Pericardium fibroblast (primary cell): Measurements from ENCODE around the gene GABRR2. TPM values are rescaled to one million over a fixed set of nuclear protein-coding genes. Genes with fewer than 3 reads are reported as not detected.

ENCODE experiments used
- total RNA-seq: library from RNA; depleted of rRNA; stranded (reverse); fragments of >200 nt; gene quantifications from 2 replicates; pipeline ENCODE4 v1.2.3, GENCODE V29; 2015

Gene GABRR2
- total RNA-seq = not detected in 2 replicates

DNA sequence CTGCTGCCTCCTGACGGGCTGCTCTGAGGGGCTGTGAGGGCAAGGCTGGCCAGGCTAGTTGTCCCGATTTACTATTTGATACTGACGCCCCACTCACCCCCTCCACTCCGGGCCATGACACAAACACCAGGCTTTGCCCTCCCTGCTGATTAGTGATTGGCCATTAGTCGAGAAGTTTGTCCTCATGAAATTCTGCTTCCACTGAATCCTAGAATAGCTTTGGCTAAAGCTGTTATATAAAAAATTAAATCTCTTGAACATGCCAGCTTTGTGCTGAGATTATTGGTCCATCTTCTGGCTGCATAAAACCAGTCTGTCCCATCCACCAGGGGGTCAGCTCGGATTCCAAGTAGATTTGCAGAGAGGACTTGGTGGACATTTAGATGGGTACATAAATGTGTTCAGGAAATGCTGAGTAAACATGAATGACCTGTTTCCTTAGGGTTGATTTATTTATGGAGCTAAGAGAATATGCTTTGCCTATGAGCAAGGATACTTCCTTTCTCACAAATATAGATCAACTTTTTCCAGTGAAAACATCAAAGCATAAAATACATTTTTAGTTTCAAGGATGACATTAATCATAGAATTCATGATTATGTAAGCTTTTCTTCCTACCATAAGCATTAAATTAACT is at the start of gene GABRR2:
GABRR2 (minus strand) TSS at position 51 of the 637 bp plus-strand sequence. CDS start 134 bp downstream, outside the sequence.

DNA sequence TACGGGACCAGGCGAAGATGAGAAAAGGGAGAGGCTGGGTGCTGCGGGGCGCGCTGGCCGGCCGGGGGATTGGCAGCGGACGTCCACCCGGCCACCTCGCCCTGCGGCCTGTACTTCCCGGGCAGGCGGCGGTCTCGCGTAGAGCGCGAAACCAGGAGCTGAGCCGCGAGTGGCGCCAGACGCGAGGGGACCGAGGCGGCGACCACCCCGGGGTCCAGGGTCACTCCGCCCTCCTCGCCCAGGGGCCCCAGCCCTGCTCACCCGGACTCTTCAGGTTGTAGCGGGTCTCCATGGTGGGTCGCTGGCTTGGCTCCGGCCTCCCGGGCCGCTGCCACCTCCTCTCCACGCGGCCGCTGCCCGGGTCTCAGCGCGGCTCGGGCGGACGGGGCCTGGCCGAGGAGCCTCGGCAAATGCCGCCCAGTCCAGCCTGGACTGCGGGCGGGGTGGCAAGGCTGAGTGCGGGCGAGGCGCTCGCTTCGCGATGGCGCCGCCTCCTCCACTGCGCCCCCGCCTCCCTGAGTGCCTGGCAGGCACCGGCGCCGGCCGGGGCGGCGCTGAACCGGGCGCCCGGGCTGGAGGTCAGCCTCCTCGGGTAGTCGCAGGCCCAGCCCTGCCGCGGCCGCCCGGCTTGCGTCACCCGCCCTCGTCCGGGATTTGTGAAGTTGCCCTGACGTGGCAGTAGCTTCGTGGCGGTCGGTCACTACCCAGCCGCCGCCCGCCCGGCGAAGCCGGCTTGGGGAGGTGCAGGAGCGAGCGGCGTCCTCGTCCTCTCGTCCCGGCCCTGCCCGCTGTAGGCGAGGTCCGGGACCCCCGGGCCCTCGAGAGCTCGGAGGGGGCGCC is 37.4 kb upstream of the GABRR2 start, which contains the start of gene UBE2J1:
UBE2J1 (minus strand) TSS at position 445 of the 840 bp plus-strand sequence; CDS start at position 292, 153 bp downstream.

DNA sequence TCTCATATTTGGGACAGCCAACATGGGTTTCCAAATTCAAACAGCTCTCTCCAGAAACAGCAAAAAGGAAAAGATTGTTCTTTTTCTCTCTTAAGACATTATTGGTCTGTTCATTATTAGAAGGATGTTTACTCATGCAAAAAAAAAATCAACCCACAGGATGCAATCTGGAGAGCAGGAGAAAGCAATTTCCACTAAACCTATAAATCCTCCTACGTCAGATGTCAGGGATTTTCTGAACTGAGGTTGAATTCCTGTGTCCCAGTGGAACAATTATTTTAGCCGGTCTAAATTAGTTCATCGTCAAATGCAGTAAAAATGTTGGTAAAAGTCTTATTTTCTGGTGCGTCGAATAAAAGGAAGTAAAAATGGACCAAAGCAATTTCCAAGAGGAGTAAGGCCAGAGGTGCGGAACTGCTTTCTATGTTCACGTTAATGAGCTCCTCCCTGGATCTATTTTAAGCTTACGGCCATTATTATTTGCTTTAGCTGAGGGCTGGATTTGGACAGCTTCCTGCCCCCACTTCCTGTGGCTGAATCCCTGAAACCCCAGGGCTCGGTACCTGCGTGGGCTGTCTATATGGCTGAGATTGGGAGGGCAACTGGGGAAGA is 97.7 kb downstream of the GABRR2 start, which contains the start of gene GABRR1:
GABRR1 (minus strand) TSS at position 60 of the 612 bp plus-strand sequence; CDS start at position 24, 36 bp downstream.

Other genes with a start within 250 kb of the GABRR2 start
- gene PNRC1, start 234.5 kb downstream of the GABRR2 start, total RNA-seq = 140 and 231 TPM in 2 replicates
- gene SRSF12, start 197.2 kb downstream of the GABRR2 start, total RNA-seq = 0.51 and 0.58 TPM in 2 replicates
- 3.0 and 3.8 TPM in 2 replicates for gene PM20D2, start 169.2 kb downstream of the GABRR2 start, total RNA-seq
- gene GABRR1, start 97.9 kb downstream of the GABRR2 start, total RNA-seq = not detected in 2 replicates
- 26.9 and 35.1 TPM in 2 replicates for gene UBE2J1, start 37.4 kb upstream of the GABRR2 start, total RNA-seq
- gene RRAGD, start 97.0 kb upstream of the GABRR2 start, total RNA-seq = 0.17 and 1.5 TPM in 2 replicates
- gene ANKRD6, start 117.9 kb upstream of the GABRR2 start, total RNA-seq = 0.51 and 6.3 TPM in 2 replicates